Measurements from ENCODE around the gene HAVCR1. TPM values are rescaled to one million over a fixed set of nuclear protein-coding genes. Genes with fewer than 3 reads are reported as not detected.

HAVCR1 gene
- total and polyA plus RNA-seq, 2 of the 13 experiments (the other 11 are each of a cell fraction or from before 2014, with no cell fraction given) = 0.93 to 12.3 TPM

- ATAC-seq = no peak
- POLR2A ChIA-PET = no interaction called here
These were observed 17.6 kb upstream of the HAVCR1 start for GRCh38 chr5:157076558-157076957.

GRCh38 chr5:157072508-157072907, 13.6 kb upstream of the HAVCR1 start:
- peak overlapping the region; percentile 17 for H3K27ac ChIP-seq (ENCODE audit: extremely low read length, insufficient read depth, low read length)
- DNase-seq (ENCODE audit: low spot score) = no peak
- no peak for TF ChIP-seq SNAI1 (CRISPR knock-in tag; IDR thresholded peaks at IDR 0.05; ENCODE audit: borderline replicate concordance)
- TF ChIP-seq AGO2 (optimal IDR thresholded peaks at IDR 0.05; ENCODE audit: low read depth, low read length) = no peak
- no peak for TF ChIP-seq IRX3 (CRISPR knock-in tag; IDR thresholded peaks at IDR 0.05; ENCODE audit: borderline replicate concordance, low read depth)
- TF ChIP-seq ZNF460 (CRISPR knock-in tag; IDR thresholded peaks at IDR 0.05; ENCODE audit: borderline replicate concordance) = no peak
- peak; percentile 45; the same call in 1 of the 2 replicates for TF ChIP-seq ZNF670 (CRISPR knock-in tag; IDR thresholded peaks at IDR 0.05; ENCODE audit: borderline replicate concordance)
- TF ChIP-seq MIXL1 (CRISPR knock-in tag; IDR thresholded peaks at IDR 0.05) = no peak
- no peak for TF ChIP-seq NFYB (CRISPR knock-in tag; IDR thresholded peaks at IDR 0.05)
- peak; percentile 17; the same call in 1 of the 2 replicates for TF ChIP-seq RXRB (CRISPR knock-in tag; IDR thresholded peaks at IDR 0.05; ENCODE audit: borderline replicate concordance)
- TF ChIP-seq ARID5B (CRISPR knock-in tag; IDR thresholded peaks at IDR 0.05) = 0 out of 2 replicates have a peak, but pooled peaks have one; percentile 13
- TF ChIP-seq ZNF280D (CRISPR knock-in tag; IDR thresholded peaks at IDR 0.05) = no peak
- TF ChIP-seq ZFP41 (CRISPR knock-in tag; IDR thresholded peaks at IDR 0.05; ENCODE audit: borderline replicate concordance) = no peak

More at GRCh38 chr5:157076558-157076957, 17.6 kb upstream of the HAVCR1 start:
- in situ Hi-C loops (cut with HindIII; ENCODE audit: extremely low pct_ligation_motif_present, low pct_unique_long_range_greater_than_20kb) = no loop called here
- FAIRE-seq (no peak), DNase-seq (ENCODE audit: low spot score) (no peak)
- 55% methylated on average over 4 of the region's 4 CpGs for WGBS (ENCODE audit: low lambda C conversion rate)
- no peak overlapping the region for H3K27ac ChIP-seq (ENCODE audit: extremely low read length, insufficient read depth, low read length)
- BruUV-seq (replicated peaks) = no TSS peak
- H3K4me2 ChIP-seq (ENCODE audit: low read depth, low read length) = no peak overlapping the region
- H4K20me1 ChIP-seq (ENCODE audit: insufficient read depth, low read length) = no peaks in the 10 kb centered on the region
- intact Hi-C loops (cut with micrococcal nuclease; ENCODE audit: unreplicated experiment) = no loop called here
- TF ChIP-seq ZNF652 (CRISPR knock-in tag; IDR thresholded peaks at IDR 0.05; ENCODE audit: borderline replicate concordance, low read depth) (0 out of 2 replicates have a peak, but pooled peaks have one; percentile 34), SP4 (CRISPR knock-in tag; IDR thresholded peaks at IDR 0.05) (no peak), MAFK (conservative IDR thresholded peaks at IDR 0.05 in 1 of 2, IDR thresholded peaks at IDR 0.05 in 1 of 2; ENCODE audit: low read length in 2 of 2) (peak in 1 of 2 experiments; percentile 20; a peak in 1 of 4 replicates)
- CTCF ChIA-PET (ENCODE audit: low intra/inter-chr PET ratio, low total read pairs) = no interaction called here
- H3K79me2 ChIP-seq (ENCODE audit: insufficient read depth, low read length) = no peaks in the 10 kb centered on the region
- no peaks in the 10 kb centered on the region for H3K27me3 ChIP-seq (ENCODE audit: control insufficient read depth in 1 of 2, insufficient read depth in 2 of 2, low read length in 2 of 2)
- no peak overlapping the region for H3K9ac ChIP-seq (ENCODE audit: insufficient read depth, low read depth, low read length)
- H3K9me3 ChIP-seq (ENCODE audit: low read length) = no peaks in the 10 kb centered on the region
- H3K36me3 ChIP-seq (replicated peaks in 1 of 2; ENCODE audit: control insufficient read depth in 1 of 2, insufficient read depth in 2 of 2, low read length in 2 of 2) = no peaks in the 10 kb centered on the region
- no peak overlapping the region for H3K4me3 ChIP-seq (replicated peaks in 1 of 3; ENCODE audit: insufficient read depth in 1 of 3, low read depth in 2 of 3, low read length in 3 of 3)
- H3K4me1 ChIP-seq (ENCODE audit: insufficient read depth, low read length) = peaks cover 16% of the 10 kb centered on the region
- no peak overlapping the region for H2AFZ ChIP-seq (ENCODE audit: low read length)

More at GRCh38 chr5:157072508-157072907, 13.6 kb upstream of the HAVCR1 start:
- no TSS peak for BruUV-seq (replicated peaks)
- Histone ChIP-seq H3K4me2 (ENCODE audit: low read depth, low read length) (no peak overlapping the region), H3K4me3 (replicated peaks in 1 of 3; ENCODE audit: insufficient read depth in 1 of 3, low read depth in 2 of 3, low read length in 3 of 3) (no peak overlapping the region), H3K27me3 (ENCODE audit: control insufficient read depth in 1 of 2, insufficient read depth in 2 of 2, low read length in 2 of 2) (no peaks in the 10 kb centered on the region), H4K20me1 (ENCODE audit: insufficient read depth, low read length) (no peaks in the 10 kb centered on the region), H3K36me3 (replicated peaks in 1 of 2; ENCODE audit: control insufficient read depth in 1 of 2, insufficient read depth in 2 of 2, low read length in 2 of 2) (no peaks in the 10 kb centered on the region), H3K79me2 (ENCODE audit: insufficient read depth, low read length) (no peaks in the 10 kb centered on the region), H3K4me1 (ENCODE audit: insufficient read depth, low read length) (peaks cover 56% of the 10 kb centered on the region), H3K9me3 (ENCODE audit: low read length) (no peaks in the 10 kb centered on the region), H2AFZ (ENCODE audit: low read length) (no peak overlapping the region), H3K9ac (ENCODE audit: insufficient read depth, low read depth, low read length) (no peak overlapping the region)
- POLR2A ChIA-PET = no interaction called here
- peak; percentile 33; the same call in 1 of the 3 replicates for ATAC-seq
- CTCF ChIA-PET (ENCODE audit: low intra/inter-chr PET ratio, low total read pairs) = no interaction called here
- WGBS (ENCODE audit: low lambda C conversion rate) = 7% methylated on average over 3 of the region's 3 CpGs
- in situ Hi-C loops (cut with HindIII; ENCODE audit: extremely low pct_ligation_motif_present, low pct_unique_long_range_greater_than_20kb) (no loop called here), intact Hi-C loops (cut with micrococcal nuclease; ENCODE audit: unreplicated experiment) (no loop called here)
- FAIRE-seq = no peak
